Measurements from ENCODE around the gene SLCO2A1.

The SLCO2A1 gene

GRCh38 chr3:133937756-133938601, 91.7 kb downstream of the SLCO2A1 start:
- no peaks in the 10 kb centered on the region for H3K9me3 Mint-ChIP-seq
- H3K36me3 Mint-ChIP-seq (ENCODE audit: low read depth): no peaks in the 10 kb centered on the region
- H3K4me1 Mint-ChIP-seq (ENCODE audit: low read depth): peaks cover 8% of the 10 kb centered on the region
- H3K27me3 Mint-ChIP-seq (ENCODE audit: low read depth): no peaks in the 10 kb centered on the region
- no peak overlapping the region for H3K4me3 Mint-ChIP-seq
- no peak overlapping the region for H3K27ac Mint-ChIP-seq

GRCh38 chr3:133937061-133937686, 92.6 kb downstream of the SLCO2A1 start:
- H3K27me3 Mint-ChIP-seq (ENCODE audit: low read depth): no peaks in the 10 kb centered on the region
- peaks cover under 1% of the 10 kb centered on the region for H3K4me1 Mint-ChIP-seq (ENCODE audit: low read depth)

GRCh38 chr3:133935843-133936769, 93.6 kb downstream of the SLCO2A1 start:
- Mint-ChIP-seq H3K4me1 (ENCODE audit: low read depth) (no peaks in the 10 kb centered on the region), H3K4me3 (no peak overlapping the region), H3K9me3 (no peaks in the 10 kb centered on the region), H3K27me3 (ENCODE audit: low read depth) (no peaks in the 10 kb centered on the region), H3K36me3 (ENCODE audit: low read depth) (no peaks in the 10 kb centered on the region), H3K27ac (no peak overlapping the region)

More at GRCh38 chr3:133937061-133937686, 92.6 kb downstream of the SLCO2A1 start:
- Mint-ChIP-seq H3K9me3 (no peaks in the 10 kb centered on the region), H3K4me3 (no peak overlapping the region), H3K36me3 (ENCODE audit: low read depth) (no peaks in the 10 kb centered on the region), H3K27ac (no peak overlapping the region)

GRCh38 chr3:133934996-133935842, 94.5 kb downstream of the SLCO2A1 start:
- Mint-ChIP-seq H3K27me3 (ENCODE audit: low read depth) (no peaks in the 10 kb centered on the region), H3K27ac (no peak overlapping the region), H3K4me1 (ENCODE audit: low read depth) (no peaks in the 10 kb centered on the region), H3K4me3 (no peak overlapping the region), H3K36me3 (ENCODE audit: low read depth) (no peaks in the 10 kb centered on the region), H3K9me3 (no peaks in the 10 kb centered on the region)

- no peaks in the 10 kb centered on the region for H3K36me3 Mint-ChIP-seq (ENCODE audit: low read depth)
- H3K27ac Mint-ChIP-seq: no peak overlapping the region
- H3K4me3 Mint-ChIP-seq: no peak overlapping the region
- no peaks in the 10 kb centered on the region for H3K9me3 Mint-ChIP-seq
- no peaks in the 10 kb centered on the region for H3K4me1 Mint-ChIP-seq (ENCODE audit: low read depth)
- peaks cover 5% of the 10 kb centered on the region for H3K27me3 Mint-ChIP-seq (ENCODE audit: low read depth)
Observed at GRCh38 chr3:133934073-133934970, 95.4 kb downstream of the SLCO2A1 start.

- Mint-ChIP-seq H3K27ac (no peak overlapping the region), H3K36me3 (ENCODE audit: low read depth) (no peaks in the 10 kb centered on the region), H3K4me3 (no peak overlapping the region), H3K27me3 (ENCODE audit: low read depth) (peaks cover 12% of the 10 kb centered on the region), H3K4me1 (ENCODE audit: low read depth) (no peaks in the 10 kb centered on the region), H3K9me3 (no peaks in the 10 kb centered on the region)
Observed at GRCh38 chr3:133933097-133934024, 96.4 kb downstream of the SLCO2A1 start.

- H3K4me1 Mint-ChIP-seq (ENCODE audit: low read depth): peaks cover 6% of the 10 kb centered on the region
- H3K9me3 Mint-ChIP-seq: no peaks in the 10 kb centered on the region
- peaks cover 18% of the 10 kb centered on the region for H3K27me3 Mint-ChIP-seq (ENCODE audit: low read depth)
- H3K4me3 Mint-ChIP-seq: no peak overlapping the region
- no peak overlapping the region for H3K27ac Mint-ChIP-seq
- H3K36me3 Mint-ChIP-seq (ENCODE audit: low read depth): no peaks in the 10 kb centered on the region
Observed at GRCh38 chr3:133932009-133932408, 97.7 kb downstream of the SLCO2A1 start.

GRCh38 chr3:133931084-133931483, 98.6 kb downstream of the SLCO2A1 start:
- Mint-ChIP-seq H3K4me1 (ENCODE audit: low read depth) (peaks cover 6% of the 10 kb centered on the region), H3K9me3 (no peaks in the 10 kb centered on the region), H3K27ac (no peak overlapping the region), H3K27me3 (ENCODE audit: low read depth) (peaks cover 25% of the 10 kb centered on the region), H3K4me3 (no peak overlapping the region), H3K36me3 (ENCODE audit: low read depth) (no peaks in the 10 kb centered on the region)

- Mint-ChIP-seq H3K27ac (no peak overlapping the region), H3K4me3 (no peak overlapping the region), H3K4me1 (ENCODE audit: low read depth) (peaks cover 6% of the 10 kb centered on the region), H3K9me3 (no peaks in the 10 kb centered on the region), H3K27me3 (ENCODE audit: low read depth) (peaks cover 27% of the 10 kb centered on the region), H3K36me3 (ENCODE audit: low read depth) (no peaks in the 10 kb centered on the region)
Observed at GRCh38 chr3:133930341-133930933, 99.3 kb downstream of the SLCO2A1 start.

- Mint-ChIP-seq H3K36me3 (ENCODE audit: low read depth) (no peaks in the 10 kb centered on the region), H3K4me1 (ENCODE audit: low read depth) (peaks cover 6% of the 10 kb centered on the region), H3K9me3 (no peaks in the 10 kb centered on the region), H3K27me3 (ENCODE audit: low read depth) (peaks cover 34% of the 10 kb centered on the region), H3K27ac (no peak overlapping the region), H3K4me3 (no peak overlapping the region)
Observed at GRCh38 chr3:133928903-133929607, 100.7 kb downstream of the SLCO2A1 start.

GRCh38 chr3:133928136-133928893, 101.4 kb downstream of the SLCO2A1 start:
- no peaks in the 10 kb centered on the region for H3K36me3 Mint-ChIP-seq (ENCODE audit: low read depth)
- H3K4me1 Mint-ChIP-seq (ENCODE audit: low read depth): peaks cover 6% of the 10 kb centered on the region
- H3K27me3 Mint-ChIP-seq (ENCODE audit: low read depth): peaks cover 34% of the 10 kb centered on the region
- no peak overlapping the region for H3K27ac Mint-ChIP-seq
- no peaks in the 10 kb centered on the region for H3K9me3 Mint-ChIP-seq
- H3K4me3 Mint-ChIP-seq: no peak overlapping the region
